ENCODE results near the gene WWC1.

- TF ChIP-seq, protein P1, sequence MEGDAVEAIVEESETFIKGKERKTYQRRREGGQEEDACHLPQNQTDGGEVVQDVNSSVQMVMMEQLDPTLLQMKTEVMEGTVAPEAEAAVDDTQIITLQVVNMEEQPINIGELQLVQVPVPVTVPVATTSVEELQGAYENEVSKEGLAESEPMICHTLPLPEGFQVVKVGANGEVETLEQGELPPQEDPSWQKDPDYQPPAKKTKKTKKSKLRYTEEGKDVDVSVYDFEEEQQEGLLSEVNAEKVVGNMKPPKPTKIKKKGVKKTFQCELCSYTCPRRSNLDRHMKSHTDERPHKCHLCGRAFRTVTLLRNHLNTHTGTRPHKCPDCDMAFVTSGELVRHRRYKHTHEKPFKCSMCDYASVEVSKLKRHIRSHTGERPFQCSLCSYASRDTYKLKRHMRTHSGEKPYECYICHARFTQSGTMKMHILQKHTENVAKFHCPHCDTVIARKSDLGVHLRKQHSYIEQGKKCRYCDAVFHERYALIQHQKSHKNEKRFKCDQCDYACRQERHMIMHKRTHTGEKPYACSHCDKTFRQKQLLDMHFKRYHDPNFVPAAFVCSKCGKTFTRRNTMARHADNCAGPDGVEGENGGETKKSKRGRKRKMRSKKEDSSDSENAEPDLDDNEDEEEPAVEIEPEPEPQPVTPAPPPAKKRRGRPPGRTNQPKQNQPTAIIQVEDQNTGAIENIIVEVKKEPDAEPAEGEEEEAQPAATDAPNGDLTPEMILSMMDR (IDR thresholded peaks at IDR 0.05 in 4 of 5, conservative IDR thresholded peaks at IDR 0.05 in 1 of 5) = no peak
- no peak for TF ChIP-seq POLR2A (IDR thresholded peaks at IDR 0.05)
Observed at GRCh38 chr5:168417731-168418429, 126.4 kb downstream of the WWC1 start.
